Measurements from ENCODE around the gene ABCC10.
A peak's percentile ranks its signal among the peaks of the same experiment; 100 is the strongest.
"Not testable (repeated sequence)": the region's sequence is repeated elsewhere in the genome, so short reads cannot be mapped to it uniquely, and the experiment has no call there.

Gene ABCC10

DNA sequence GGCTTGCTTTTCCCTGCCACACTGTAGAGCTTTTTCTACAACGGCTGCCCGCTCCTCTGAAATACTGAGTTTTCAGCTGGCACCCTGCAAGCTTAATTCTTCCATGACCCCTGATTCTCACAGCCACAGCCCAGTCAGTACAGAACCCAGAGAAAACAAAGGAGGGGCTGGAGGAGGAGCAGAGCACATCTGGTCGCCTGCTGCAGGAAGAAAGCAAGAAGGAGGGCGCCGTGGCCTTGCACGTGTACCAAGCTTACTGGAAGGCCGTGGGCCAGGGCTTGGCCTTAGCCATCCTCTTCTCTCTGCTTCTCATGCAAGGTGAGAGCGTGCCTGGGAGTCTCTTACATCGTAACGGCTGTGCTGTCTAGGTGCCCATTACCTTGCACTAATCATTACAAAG, 16.7 kb downstream of the ABCC10 start:
- no peak for DNase-seq (ENCODE audit: low read depth in 2 of 2)

GRCh38 chr6:43444582-43444981, 17.2 kb downstream of the ABCC10 start:
- no peak for DNase-seq (ENCODE audit: low read depth in 2 of 2)

- DNase-seq (ENCODE audit: low read depth in 2 of 2) = no peak
Observed at GRCh38 chr6:43445576-43445975, 18.2 kb downstream of the ABCC10 start.

DNA sequence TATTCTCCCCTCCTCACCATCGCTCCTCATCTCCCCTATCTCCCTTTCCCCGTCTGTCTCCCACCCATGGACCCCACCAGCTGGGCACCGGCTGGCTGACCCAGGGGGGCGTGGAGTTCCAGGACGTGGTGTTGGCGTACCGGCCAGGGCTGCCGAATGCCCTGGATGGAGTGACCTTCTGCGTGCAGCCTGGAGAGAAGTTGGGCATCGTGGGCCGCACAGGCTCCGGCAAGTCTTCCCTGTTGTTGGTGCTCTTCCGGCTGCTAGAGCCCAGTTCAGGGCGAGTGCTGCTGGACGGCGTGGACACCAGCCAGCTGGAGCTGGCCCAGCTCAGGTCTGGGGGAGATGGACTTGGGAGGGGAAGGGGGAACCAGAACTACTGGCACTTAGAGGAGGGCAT, 20.3 kb downstream of the ABCC10 start:
- DNase-seq (ENCODE audit: low read depth in 2 of 2) = no peak

DNA sequence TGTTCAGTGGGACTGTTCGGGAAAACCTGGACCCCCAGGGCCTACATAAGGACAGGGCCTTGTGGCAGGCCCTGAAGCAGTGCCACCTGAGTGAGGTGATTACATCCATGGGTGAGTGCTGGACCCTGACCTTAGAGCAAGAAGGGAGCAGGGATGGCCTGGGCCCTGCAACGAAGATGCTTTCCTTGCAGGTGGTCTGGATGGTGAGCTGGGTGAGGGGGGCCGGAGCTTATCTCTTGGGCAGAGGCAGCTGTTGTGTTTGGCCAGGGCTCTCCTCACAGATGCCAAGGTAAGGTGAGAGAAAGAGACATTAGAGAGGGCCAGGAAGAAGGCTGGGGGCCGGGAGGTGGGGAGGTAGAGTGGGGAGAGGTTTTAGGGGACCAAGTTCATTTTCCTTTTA, 21.6 kb downstream of the ABCC10 start:
- no peak for DNase-seq (ENCODE audit: low read depth in 2 of 2)

- no peak for DNase-seq (ENCODE audit: low read depth in 2 of 2)
Observed at GRCh38 chr6:43450699-43451131, 23.4 kb downstream of the ABCC10 start.

DNA sequence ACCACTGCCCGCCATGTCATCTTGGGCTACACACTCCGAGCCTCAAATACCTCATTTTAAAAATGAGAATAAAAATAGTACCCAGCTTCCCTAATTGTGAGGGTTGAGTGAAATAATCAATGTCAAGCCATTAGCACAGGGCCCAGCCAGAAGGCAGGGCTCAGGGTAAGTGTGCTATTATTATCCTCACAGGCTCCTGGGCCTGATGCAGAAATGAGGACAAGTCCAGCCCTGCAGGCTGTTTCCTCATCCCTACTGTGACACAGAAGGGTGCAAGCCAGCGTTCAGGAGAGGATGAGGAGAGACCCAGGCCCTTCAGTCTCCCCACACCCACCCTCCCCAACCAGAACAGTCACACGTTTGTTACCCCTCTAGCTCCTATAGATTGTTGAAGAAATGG, 24.0 kb downstream of the ABCC10 start:
- DNase-seq (ENCODE audit: low read depth in 2 of 2) = no peak

- DNase-seq (ENCODE audit: low read depth in 2 of 2) = no peak
Observed at GRCh38 chr6:43451939-43452338, 24.6 kb downstream of the ABCC10 start.

DNA sequence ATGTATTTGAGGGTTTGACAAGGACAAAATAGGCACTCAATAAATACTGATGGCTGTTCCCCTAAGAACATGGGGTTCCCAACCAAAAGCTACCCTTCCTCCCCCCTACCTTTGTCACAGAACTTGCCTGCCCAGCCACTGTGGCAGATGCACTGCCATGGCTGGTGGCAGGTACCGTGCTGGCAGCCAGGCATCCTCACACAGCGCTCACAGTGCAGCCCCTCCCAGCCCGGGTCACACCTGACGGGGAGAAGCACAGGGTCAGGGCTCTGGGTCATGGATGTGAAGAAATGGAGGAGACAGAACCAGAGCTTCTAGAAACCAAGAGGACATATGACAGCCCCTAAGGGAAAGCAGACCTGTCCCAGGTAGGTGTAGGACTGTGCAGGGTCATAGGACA, 25.6 kb downstream of the ABCC10 start:
- no peak for DNase-seq (ENCODE audit: low read depth in 2 of 2)

DNA sequence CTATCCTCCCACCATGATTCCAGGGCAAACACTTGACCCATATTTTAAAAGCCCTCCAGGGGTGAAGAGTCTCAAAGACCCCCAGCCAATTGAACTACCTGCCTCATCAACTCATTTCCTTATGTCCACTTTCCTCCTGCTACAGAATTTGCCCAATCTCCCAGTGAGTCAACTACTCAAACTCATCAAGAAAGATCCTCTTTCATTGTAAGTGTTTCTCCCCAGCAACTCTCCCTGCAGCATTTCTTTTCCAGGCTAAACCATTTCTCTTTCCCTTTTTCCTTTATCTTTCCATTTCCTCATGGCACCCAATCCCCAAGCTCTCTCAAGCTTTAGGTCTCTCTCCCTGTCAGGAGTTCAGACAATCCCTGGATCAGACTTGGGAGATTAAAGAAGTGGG, 26.5 kb downstream of the ABCC10 start:
- no peak for DNase-seq (ENCODE audit: low read depth in 2 of 2)

DNA sequence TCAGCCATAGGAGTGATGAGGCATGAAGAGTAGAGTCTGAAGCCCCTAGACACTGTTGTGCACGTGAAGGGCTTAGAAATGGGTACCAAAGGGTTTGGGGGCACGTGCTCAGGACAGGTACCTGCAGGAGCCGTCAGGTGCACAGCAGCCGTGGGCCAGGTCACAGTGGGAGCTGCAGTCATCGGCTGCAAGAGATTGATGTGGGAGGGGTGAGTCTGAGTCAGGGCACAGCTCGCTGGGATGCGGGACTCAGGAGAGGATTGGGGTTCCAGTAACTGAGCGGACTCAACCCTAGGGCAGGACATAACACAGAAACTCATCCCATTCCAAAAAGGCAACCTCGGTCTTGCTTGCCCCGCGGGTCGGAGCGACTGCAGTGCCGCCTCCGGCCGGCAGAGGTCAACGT, 27.0 kb downstream of the ABCC10 start:
- DNase-seq (ENCODE audit: low read depth in 2 of 2) = peak; percentile 32 to 37

DNA sequence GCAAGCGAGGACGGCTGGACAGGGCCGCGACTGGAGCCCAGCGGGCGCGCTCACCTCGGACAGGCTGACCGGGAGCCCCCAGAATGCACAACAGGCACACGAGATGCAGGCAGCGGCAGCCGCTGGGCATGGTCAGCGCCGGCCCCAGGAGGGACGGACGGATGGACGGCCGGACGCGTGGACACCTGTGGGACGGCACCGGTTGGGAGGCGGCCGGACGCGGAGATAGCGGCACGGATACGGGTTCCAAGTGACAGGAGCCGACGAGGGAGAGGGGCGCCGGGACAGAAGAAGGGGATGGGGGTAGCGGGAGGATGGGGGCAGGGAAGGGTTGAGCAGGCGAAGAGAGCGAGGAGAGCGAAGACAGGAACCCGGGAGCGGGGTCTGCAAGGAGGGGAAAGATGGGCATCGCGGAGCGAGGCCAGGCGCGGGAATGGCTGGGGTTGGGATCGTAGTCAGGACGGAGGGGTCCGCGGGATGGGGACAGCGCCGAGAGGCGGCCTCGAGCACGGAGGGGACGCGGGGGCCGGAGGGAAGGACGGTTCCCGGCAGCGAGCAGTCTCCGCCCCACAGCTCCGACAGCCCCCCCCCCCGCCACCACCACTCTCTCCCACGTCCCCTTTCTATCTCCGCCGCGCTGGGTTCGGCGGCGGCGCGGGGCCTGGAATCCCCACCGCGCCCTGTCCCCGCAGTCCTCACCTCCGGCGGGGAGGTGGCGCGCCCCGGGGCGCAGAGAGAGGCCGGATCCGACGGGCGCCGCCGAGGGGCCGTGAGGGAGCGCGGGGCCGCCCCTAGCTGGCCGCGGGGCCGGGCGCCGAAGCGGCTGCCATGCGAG, 27.6 kb downstream of the ABCC10 start:
- peak in 1 of 2 donors; percentile 21 for DNase-seq (ENCODE audit: low read depth in 2 of 2)

GRCh38 chr6:43455531-43456428, 28.4 kb downstream of the ABCC10 start, which contains the start of gene DLK2:
Gene DLK2 (minus strand): TSS chr6:43455548. CDS start chr6:43454825, 723 bp downstream.
- peak; percentile 39 to 52 for DNase-seq (ENCODE audit: low read depth in 2 of 2)

DNA sequence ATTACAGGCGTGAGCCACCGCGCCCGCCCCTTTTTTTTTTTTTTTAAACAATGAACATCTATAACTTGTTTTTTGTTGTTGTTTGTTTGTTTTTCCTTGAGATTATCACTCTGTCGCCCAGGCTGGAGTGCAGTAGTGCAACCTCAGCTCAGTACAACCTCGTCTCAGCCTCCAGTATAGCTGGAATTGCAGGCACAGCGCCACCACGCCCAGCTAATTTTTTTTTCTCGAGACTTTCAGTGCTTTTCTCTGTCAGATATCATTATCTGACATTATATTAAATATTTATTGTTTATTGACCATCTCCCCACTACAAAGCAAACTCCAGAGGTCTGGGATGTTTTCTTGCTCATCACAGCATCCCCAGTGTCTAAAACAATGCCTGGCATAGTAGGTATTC, 30.3 kb downstream of the ABCC10 start:
- no peak for DNase-seq (ENCODE audit: low read depth in 2 of 2)

DNA sequence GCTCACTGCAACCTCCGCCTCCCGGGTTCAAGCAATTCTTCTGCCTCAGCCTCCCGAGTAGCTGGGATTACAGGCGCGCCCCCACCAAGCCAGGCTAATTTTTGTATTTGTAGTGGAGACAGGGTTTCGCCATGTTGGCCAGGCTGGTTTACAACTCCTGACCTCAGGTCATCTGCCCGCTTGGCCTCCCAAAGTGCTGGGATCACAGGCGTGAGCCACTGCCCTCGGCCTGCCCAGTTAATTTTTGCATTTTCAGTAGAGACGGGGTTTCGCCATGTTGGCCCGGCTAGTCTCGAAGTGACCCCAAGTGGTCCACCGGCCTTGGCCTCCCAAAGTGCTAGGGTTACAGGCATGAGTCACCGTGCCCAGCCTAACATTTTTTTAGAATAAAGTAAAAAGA, 30.8 kb downstream of the ABCC10 start:
- DNase-seq (ENCODE audit: low read depth in 2 of 2) = not testable (repeated sequence)

DNA sequence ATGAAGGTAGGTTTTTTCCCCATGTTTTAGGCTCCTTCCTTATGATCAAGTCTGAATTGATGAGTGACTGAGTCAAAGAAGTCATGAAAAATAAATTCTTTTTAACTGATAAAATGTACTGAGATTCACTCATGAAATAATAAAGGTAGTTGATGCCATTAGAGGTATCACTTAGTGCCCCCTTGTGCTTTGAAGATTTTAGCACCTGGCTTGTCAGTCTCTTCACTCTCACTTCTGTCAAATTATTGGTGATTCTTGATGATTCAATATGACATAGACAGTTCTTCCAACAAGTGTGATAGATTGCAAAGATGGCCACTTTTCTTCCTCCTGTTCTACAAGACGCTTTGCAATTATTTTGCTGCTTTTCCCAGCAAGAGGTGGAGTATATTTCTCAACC, 32.2 kb downstream of the ABCC10 start:
- no peak for DNase-seq (ENCODE audit: low read depth in 2 of 2)

GRCh38 chr6:43460032-43460431, 32.7 kb downstream of the ABCC10 start:
- DNase-seq (ENCODE audit: low read depth in 2 of 2) = no peak

DNA sequence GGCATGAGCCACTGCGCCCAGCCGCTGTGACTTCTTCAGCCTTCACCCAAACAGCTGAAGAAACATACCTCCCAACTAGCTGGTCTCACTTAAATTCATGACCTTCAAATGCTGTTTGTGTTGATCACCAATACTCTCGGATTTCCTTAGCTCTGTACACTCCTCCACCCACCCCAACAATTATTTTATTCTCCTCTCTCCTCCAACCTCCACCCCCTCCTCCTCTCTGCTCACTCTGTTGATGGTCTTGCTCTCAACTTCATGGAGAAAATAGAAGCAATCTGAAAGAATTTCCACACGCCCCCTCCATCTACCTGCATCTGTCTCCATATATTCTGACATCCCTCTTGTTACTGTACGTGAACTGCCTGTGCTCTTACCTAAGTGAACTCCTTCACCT, 34.6 kb downstream of the ABCC10 start:
- no peak for DNase-seq (ENCODE audit: low read depth in 2 of 2)

- DNase-seq (ENCODE audit: low read depth in 2 of 2) = no peak
Observed at GRCh38 chr6:43464337-43464736, 37.0 kb downstream of the ABCC10 start.

- DNase-seq (ENCODE audit: low read depth in 2 of 2) = no peak
Observed at GRCh38 chr6:43465948-43466347, 38.6 kb downstream of the ABCC10 start.

DNA sequence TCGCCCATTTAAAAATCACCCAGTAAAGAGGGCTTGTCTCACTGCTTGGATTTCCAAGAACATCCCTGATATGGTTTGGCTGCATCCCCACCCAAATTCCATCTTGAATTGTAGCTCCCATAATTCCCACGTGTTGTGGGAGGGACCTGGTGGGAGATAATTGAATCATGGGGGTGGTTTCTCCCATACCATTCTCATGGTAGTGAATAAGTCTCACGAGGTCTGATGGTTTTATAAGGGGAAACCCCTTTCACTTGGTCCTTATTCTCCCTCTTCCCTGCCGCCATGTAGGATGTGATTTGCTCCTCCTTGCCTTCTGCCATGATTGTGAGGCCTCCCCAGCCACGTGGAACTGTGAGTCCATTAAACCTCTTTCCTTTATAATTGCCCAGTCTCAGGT, 39.9 kb downstream of the ABCC10 start:
- not testable (repeated sequence) for DNase-seq (ENCODE audit: low read depth in 2 of 2)

- DNase-seq (ENCODE audit: low read depth in 2 of 2) = no peak
Observed at GRCh38 chr6:43467752-43468151, 40.4 kb downstream of the ABCC10 start.

- DNase-seq (ENCODE audit: low read depth in 2 of 2) = no peak
Observed at GRCh38 chr6:43468240-43468639, 40.9 kb downstream of the ABCC10 start.

All from stimulated activated CD8-positive, alpha-beta memory T cell treated with anti-CD3 and anti-CD28 coated beads, Interleukin-15, amount 100 ng/mL, for 4 hours (primary cell).